ENCODE results near the gene MIF4GD.
A peak's percentile ranks its signal among the peaks of the same experiment; 100 is the strongest.
"Not testable (repeated sequence)": the region's sequence is repeated elsewhere in the genome, so short reads cannot be mapped to it uniquely, and the experiment has no call there.

The MIF4GD gene, protein sequence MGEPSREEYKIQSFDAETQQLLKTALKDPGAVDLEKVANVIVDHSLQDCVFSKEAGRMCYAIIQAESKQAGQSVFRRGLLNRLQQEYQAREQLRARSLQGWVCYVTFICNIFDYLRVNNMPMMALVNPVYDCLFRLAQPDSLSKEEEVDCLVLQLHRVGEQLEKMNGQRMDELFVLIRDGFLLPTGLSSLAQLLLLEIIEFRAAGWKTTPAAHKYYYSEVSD

DNA sequence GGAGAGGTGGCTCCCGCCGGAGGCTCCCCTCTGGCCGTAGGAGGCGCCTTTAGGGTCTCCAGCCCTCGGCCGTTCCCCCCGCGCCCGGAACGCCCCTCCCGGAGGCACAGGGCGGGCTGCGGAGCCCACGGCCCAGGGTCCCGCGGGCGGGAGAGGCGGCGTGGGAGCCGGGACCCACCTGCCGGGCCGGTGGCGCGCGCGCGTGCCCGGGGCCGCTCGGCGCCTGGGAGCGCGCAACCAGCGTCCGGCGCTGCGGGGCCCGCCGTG, at the start of gene MIF4GD:
TSS of gene MIF4GD (minus strand) at position 266 of the 267 bp plus-strand sequence. CDS start 1,036 bp downstream, outside the sequence.
- DNase-seq (ENCODE audit: low read depth in 2 of 2): no peak

DNA sequence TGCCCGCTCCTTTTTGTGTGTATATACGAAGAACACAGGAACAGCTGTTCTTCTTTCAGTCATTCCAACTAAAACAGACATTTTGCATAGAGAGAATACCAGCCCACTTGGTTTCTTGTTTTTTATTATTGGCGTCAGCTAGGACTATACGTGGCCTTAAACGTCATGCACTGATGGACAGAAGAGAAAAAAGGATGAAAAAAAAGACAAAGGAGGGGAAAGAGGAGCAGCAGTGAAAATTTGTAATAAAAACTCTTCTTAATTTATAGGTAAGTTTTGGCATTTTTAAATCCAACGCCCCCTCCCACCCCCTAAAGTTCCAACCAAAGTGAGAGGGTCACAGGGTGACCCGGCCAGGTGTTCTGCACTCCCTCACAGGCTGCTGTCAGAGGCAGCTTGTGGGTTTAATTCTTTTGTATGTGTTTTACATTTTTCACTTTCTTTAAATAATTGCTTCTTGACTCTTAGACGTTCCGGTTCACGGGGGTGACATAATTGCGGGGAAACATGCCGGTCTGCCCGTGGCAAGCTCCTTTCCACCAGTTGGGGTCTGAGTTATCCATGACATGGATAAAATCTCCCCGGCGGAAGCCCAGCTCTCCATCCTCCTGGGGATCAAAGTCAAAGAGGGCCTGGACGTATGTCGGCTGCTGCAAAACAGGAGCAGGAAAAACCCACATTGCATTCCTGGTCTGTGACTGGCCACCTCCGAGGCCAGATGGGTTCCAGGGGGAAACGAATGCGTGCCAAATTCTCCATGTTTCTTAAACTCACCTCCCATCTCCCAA, 49.1 kb upstream of the MIF4GD start:
- no peak for DNase-seq (ENCODE audit: low read depth in 2 of 2)

DNA sequence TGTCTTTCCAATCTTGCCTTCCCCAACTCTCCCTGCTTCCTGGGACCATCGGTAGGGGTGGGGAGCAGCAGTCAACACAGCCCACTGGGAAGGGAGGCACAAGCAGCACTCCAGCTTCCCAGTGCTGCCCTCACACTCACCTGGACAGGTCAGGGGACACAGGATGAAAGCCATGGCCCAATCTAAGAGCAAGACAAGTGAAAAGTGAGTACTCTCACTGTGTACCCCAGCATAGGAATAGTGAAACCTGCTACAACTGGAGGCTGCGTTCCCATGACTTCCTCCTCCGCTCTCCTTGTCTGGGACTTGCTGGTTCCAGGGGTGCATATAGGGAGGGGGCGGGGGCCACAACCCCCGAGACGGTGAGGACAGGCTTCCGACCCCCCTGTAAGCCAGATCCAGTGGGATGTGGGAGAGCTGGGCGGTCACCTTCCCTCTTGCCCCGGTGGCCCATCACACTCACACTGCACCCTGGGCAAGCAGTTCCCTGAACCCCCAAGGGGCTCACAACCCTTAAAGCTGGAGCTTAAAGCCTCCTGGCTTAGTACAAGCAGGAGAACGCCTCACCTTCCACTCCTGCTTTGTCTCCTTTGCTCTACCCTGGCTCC, 47.7 kb upstream of the MIF4GD start:
- no peak for DNase-seq (ENCODE audit: low read depth in 2 of 2)

DNA sequence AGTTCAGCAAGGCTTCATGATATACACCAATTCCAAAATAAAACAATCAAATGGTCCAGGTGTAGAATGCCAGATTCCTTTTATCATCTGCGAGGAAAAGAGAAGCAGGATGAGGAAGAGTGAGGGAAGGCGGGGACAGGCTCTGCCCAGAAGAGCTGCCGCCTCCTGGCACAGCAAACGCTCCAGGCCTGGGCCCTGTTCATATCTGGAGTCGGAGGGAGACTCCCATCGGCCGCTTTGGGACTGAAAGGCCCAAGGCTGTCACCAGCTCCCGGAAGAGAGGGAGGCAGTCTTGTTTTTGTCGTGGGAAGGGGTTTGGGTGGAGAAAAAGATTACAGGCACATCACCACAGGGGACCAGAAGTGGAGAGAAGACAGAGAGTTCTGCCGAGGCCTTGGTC, 47.2 kb upstream of the MIF4GD start:
- DNase-seq (ENCODE audit: low read depth in 2 of 2): no peak

DNA sequence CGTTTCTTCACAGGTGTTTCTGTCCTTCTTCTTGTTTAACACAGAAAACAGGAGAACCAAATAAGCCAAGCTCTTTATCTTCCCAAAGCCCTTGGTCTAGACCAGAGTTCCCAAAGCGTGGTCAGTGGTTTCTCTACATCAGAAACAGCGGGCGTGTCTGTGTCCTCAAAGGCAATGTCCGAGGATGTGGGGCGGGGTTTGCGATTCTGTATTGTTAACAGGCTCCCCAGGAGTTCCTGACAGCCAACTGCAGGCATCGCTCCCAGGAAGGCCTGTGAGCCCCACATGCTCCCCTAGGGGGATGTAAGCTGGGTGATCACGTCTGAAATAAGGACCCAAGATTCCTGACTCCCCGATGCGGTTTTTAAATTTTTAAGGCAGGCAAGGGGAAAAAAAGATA, 46.6 kb upstream of the MIF4GD start:
- no peak for DNase-seq (ENCODE audit: low read depth in 2 of 2)

DNA sequence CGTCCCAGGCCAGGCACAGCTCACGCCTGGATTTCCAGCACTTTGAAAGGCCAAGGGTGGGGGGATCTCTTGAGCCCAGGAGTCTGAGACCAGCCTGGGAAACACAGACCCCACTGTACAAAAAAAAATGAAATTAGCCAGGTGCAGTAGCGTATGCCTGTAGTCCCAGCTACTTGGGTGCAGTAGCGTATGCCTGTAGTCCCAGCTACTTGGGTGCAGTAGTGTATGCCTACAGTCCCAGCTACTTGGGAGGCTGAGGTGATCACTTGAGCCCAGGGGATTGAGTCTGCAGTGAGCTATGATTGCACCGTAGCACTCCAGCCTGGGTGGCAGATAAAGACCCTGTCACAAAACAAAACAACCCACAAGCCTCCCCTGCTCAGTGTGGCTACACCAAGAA, 45.2 kb upstream of the MIF4GD start:
- no peak for DNase-seq (ENCODE audit: low read depth in 2 of 2)

DNA sequence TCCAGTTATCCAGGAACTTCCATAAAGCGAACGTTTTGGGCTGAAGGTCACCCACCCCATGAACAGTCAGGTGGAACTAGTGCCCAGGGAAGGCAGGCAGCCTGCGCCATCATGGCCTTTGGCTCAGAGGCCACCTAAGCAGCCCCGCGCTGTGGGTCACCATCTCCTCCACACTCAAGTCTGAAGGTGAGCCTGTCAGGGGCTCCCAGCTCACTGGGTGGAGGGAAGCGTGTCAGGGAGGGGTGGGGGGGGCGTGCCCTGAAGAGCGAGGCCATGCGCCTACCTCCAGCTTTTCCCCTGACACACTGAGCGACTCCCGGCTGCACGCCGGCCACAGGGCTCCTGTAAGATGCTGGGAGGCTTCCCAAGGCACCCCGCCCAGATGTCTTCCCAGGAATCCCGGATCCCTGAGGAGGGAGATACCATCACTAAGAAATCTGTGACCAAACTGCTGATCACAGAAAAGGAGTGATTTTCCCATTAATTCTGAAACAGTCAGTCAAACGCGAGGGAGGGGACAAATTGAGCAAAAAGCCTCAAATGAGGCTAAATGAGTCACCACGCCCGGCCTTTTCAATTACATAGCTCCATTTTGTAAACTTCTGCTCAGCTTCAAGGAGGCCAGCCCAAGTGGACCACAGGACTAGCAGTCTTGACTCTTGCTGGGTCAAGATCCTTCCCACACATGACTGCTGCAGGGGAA, 44.7 kb upstream of the MIF4GD start:
- no peak for DNase-seq (ENCODE audit: low read depth in 2 of 2)

DNA sequence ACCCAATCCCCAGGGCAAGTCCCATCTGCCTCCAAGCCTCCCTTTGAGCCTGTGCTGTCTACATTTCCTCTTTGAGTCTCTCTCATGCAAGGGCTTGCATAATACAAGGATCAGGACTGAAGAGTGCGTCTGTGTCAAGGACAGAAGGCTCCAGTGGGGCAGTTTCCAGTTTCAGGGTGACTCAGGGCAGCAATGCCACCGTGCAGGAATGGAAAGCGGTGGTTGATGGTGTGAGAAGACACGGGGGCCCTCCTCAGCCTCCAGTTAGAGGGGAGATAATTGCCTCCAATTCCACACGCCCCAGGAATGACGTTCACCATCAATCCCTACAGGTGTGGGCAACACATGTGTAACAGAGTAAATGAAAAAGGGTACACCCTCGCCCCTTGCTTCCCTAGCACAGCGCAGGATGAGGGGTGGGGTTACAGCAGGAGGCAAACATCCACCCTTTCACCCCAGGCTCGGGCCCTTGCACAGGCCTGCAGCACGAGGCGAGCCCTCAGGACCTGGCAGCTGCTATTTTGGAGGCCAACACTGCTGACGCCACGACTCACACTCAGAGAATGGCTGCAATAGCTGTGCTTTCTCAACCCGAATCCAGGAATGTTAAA, 43.0 kb upstream of the MIF4GD start:
- DNase-seq (ENCODE audit: low read depth in 2 of 2): no peak

DNA sequence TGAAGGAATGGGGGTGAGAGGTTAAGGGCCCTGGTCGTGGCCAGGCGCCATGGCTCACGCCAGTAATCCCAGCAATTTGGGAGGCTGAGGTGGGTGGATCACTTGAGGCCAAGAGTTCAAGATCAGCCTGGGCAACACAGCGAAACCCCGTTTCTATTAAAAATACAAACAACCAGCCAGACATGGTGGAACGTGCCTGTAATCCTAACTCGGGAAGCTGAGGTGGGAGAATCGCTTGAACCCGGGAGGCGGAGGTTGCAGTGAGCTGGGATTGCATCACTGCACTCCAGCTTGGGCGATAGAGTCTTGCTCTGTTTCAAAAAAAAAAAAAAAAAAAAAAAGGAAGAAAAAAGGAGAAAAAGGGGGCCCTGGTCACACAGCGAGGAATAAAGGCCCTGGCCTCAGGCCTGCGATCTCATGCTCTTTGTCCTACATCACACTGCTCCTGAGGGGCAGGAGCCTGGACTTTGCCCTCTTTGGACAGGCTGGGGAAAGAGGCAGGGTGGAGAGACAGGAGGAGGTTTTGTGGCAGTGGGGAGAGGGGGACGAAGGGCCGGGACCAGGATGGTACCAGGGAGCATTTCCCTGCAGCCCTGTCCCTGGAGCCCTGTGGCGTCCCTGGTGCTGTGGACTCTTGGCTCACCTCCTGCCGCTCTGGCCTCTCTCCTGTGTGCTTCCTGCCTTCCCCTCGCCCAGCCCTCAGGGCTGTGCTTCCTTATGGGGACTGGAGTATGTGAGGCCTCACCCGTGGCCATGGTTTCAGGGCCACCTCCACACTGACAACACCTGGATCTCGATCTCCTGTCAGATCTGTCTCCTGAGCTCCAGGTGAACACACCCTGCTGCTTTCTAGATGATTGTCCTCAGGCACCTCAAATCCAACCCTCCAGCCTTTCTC, 38.0 kb upstream of the MIF4GD start:
- no peak for DNase-seq (ENCODE audit: low read depth in 2 of 2)

DNA sequence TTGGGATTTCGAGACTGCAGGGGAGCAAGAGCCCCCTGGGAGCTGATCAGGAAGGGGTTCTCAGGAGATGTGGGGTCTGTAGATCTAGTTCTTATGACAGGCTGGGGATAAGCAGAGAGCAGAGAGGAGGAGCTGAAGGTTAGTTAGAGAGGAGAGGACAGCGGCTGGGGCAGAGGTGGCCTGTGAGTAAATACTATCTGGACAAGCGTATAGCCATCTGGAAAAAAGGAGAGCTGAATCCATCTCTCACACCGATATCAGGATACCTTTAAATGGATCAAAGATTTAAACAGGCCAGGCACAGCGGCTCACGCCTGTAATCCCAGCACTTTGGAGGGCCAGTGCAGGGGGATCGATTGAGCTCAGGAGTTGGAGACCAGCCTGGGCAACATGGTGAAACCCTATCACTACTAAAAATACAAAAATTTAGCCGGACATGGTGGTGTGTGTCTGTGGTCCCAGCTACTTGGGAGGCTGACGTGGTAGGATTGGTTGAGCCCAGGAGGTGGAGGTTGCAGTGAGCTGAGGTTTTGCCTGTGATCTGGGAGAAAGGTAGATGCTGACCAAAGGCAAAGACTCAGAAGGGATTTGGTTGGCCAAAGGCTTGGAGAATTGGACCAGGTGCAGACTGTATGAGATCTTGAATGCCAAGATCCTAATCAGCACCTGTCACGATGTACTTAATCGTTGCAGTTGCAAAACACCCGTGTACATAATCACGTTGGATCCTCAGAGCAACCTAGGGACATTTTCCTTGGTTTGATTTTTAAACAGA, 37.1 kb upstream of the MIF4GD start:
- DNase-seq (ENCODE audit: low read depth in 2 of 2): no peak

DNA sequence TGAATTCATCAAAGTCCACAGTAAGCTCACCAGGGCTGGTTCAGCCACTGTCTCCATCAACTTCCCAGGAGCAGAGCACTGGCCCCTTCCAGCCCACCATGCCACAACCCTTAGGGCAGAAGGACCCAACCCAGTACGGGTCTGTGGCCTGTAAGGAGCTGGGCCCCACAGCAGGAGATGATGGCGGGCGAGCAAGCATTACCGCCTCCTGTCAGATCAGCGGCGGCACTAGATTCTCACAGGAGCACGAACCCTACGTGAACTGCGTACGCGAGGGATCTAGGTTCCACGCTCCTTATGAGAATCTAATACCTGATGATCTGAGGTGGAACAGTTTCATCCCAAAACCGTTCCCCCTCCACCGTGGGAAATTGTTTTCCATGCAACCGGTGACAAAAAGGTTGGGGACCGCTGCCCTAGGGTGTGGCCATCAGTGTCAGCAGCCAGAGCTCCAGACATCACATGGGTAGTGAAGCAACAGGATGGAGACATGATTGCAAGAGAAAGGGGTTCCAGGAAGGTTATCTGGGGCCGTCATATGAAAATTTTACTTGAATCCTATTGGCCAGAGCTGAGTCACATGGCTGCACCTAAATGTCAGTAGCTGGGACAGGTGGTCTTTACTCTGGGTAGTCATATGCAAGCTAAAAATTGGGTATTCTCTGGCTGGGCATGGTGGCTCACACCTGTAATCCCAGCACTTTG, 30.6 kb upstream of the MIF4GD start:
- DNase-seq (ENCODE audit: low read depth in 2 of 2): no peak

DNA sequence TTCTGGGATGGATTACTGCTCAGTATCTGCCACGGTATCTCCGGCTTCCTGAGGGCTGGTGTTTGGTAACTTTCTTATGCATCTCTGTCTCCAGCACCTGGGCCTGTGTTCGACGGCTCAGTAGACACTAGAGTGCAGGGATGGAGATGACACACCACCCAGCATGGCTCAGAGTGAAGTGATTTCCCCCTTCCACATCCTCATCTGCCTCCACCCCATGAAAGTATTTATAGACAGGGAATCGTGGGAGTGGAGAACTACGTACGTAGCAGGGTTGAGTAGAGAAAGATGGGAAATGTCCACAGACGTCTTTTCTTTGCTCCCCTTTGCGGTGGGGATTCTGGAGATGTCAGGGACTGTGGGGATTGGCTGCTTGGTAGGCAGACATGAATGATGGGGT, 30.0 kb upstream of the MIF4GD start:
- no peak for DNase-seq (ENCODE audit: low read depth in 2 of 2)

DNA sequence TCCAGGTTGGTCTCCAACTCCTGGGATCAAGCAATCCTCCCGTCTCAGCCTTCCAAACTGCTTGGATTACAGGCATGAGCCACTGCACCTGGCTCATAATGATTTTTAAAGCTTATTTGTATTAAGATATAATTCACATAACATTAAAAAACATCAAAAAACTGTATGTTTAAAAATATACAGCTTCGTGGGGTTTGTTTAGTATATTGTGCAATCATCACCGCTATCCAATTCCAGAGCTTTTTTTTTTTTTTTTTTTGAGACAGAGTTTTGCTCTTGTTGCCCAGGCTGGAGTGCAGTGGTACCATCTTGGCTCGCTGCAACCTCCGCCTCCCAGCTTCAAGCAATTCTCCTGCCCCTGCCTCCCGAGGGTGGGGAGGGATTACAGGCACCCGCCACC, 29.2 kb upstream of the MIF4GD start:
- no peak for DNase-seq (ENCODE audit: low read depth in 2 of 2)

DNA sequence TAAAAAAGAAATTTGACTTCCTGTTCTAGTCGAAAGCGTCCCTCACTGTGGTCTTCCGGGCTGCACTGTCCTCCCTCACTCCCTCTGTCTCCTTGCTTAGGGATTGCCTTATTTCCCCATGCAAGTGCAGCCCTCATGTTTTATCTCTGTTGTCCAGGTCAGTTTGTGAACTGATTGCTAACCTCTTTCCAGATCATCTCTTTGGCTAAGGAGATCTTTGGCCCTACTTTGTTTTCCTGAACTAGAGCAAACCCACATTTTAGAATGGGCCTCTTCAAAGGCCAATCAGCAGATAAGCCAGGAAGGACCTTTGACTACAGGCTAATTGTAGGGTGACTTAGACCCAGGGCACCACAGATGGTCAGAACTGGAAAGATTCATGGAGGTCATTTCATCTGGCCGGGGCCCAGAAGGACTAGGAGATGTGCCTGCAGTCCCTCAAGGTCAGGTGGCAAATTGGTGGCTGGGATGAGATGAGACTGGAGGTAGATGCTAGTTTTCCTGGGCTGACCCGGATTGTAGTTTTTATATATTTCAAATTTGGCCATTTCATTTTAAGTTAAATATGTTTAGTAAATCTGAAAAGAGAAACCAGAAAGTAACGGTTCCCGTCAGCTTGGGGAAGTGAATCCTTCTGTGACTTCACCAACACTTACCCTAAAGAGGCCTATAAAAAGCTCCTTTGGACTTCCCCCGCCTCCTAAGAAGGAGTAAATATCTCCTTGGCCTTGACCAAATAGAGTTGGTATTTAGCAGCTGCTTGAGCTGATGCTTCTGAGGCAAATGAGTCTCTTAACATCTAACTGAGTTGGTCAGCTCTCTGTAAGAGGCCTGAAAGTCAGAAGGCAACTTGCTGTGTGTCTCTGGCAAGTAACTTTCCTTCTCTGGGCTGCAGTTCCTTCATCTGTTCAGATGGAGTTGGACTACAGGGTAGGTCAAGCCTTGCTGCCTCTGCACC, 24.4 kb upstream of the MIF4GD start:
- DNase-seq (ENCODE audit: low read depth in 2 of 2): no peak

DNA sequence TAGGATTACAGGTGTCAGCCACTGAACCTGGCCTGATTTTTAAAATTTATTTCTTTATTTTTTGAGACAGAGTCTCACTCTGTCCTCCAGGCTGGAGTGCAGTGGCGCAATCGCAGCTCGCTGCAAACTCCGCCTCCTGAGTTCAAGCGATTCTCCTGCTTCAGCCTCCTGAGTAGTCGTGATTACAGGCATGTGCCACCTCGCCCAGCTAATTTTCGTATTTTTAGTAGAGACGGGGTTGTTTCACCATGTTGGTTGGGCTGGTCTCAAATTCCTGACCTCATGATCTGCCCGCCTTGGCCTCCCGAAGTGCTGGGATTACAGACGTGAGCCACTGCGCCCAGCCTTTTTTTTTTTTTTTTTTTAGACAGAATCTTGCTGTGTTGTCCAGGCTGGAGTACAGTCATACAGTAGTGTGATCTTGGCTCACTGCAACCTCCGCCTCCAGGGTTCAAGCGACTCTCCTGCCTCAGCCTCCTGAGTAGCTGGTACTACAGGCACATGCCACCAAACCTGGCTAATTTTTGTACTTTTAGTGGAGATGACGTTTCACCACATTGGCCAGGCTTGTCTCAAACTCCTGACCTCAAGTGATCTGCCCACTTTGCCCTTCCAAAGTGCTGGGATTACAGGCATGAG, 21.9 kb upstream of the MIF4GD start:
- not testable (repeated sequence) for DNase-seq (ENCODE audit: low read depth in 2 of 2)

DNA sequence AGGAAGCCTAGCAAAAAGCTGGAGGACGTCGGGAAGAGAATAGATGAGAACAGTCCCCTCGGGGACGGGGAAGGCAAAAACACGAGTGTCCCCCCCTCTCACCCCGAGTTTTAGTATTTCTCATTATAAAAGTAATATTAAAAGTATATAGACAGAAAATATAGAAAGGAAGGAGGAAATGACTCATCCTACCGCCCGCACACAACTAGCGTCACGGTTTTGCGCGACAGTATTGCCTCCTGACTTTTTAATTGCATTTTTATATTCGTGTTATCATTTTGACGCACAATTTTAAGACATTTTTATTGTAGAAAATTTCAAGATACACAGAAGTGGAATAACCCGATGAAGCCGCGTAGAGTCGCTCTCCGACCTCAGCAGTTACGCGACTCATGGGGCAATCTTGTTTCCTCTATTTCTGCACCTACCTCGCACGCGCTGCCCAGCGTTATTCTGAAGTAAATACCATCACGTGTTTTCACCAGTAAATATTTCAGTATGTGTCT, 18.9 kb upstream of the MIF4GD start:
- peak; percentile 46 to 61 for DNase-seq (ENCODE audit: low read depth in 2 of 2)

DNA sequence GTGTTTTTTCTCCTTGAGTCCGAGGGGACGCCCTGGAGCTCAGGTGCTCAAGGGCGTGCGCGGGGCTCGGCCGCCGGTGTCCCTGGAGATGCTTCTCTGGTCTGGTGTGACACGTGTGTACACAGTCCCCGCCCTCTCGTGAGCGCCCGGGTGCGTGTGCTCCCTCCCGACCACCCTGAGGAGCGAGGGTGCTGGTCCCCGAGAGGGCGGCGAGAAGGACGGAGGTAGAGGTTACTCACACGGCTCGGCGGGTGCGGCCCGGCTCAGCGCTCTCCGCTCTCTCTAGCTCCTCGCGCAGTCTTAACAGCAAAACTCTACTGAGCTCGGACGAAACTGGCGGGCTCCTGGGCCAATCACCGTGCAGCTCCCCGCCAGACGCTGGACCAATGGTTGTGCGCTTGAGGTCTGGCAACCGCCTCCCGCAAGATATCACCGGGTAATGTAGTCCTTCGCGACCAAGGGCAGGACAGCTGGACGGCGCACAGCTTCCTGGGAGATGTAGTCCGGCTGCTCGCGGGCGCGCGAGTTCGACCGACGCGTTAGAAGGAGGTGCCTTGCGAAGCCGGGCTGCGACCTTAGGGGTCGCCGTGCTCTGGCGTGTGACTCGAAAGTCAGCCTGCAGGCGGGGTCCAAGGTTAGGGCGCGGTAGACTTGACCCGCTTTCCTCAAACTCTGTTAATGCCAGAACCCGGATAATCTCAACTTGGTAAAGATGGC, 18.2 kb upstream of the MIF4GD start, which contains the start of gene SLC25A19:
TSS of gene SLC25A19 (minus strand) at position 319 of the 717 bp plus-strand sequence. CDS start 2,669 bp downstream, outside the sequence.
- peak; percentile 86 to 91 for DNase-seq (ENCODE audit: low read depth in 2 of 2)
